ENCODE data around the gene SLC39A12. TPM values are rescaled to one million over a fixed set of nuclear protein-coding genes. Genes with fewer than 3 reads are reported as not detected.

The SLC39A12 gene
- total and polyA plus RNA-seq, 10 of the 15 experiments (the other 5 are each of a cell fraction or from before 2014, with no cell fraction given) = 0.47 to 1.5 (median 0.68) TPM; not detected in 1

DNA sequence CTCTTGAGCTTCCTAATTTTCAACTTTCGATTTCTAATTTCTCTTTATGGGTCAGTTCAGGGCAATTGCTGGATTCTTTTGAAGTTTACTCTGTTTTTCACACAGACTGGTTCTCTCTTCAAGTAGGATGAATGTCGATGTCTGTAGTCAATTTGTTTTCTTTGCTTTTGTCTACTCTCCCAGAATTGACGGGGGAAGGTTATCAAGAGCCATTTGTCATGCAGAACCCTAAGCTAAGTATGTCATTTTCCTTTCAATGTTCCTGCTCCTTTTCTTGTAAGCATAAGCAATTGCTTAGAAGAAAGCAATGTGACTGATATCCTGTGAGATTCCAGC is 53.7 kb downstream of the SLC39A12 start:
- TF ChIP-seq GABPA (IDR thresholded peaks at IDR 0.05; ENCODE audit: low read depth) (no peak), SMAD1 (IDR thresholded peaks at IDR 0.05; ENCODE audit: low read depth, partially characterized antibody) (no peak), HDAC2 (IDR thresholded peaks at IDR 0.05) (no peak), ZNF274 (IDR thresholded peaks at IDR 0.05; ENCODE audit: insufficient read depth, insufficient read length) (no peak), EED (IDR thresholded peaks at IDR 0.05; ENCODE audit: low read depth) (no peak), CHD1 (IDR thresholded peaks at IDR 0.05; ENCODE audit: low read depth, low read length) (no peak), ZNF24 (IDR thresholded peaks at IDR 0.05) (no peak), SIX5 (IDR thresholded peaks at IDR 0.05; ENCODE audit: low read depth, low read length, severe bottlenecking) (no peak), FOXK2 (IDR thresholded peaks at IDR 0.05) (no peak), RBBP5 (conservative IDR thresholded peaks at IDR 0.05) (no peak), YBX1 (IDR thresholded peaks at IDR 0.05) (no peak)
- TF ChIP-seq, protein P1, sequence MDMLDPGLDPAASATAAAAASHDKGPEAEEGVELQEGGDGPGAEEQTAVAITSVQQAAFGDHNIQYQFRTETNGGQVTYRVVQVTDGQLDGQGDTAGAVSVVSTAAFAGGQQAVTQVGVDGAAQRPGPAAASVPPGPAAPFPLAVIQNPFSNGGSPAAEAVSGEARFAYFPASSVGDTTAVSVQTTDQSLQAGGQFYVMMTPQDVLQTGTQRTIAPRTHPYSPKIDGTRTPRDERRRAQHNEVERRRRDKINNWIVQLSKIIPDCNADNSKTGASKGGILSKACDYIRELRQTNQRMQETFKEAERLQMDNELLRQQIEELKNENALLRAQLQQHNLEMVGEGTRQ (IDR thresholded peaks at IDR 0.05; ENCODE audit: borderline replicate concordance, low read depth, low read length) = no peak
- TF ChIP-seq, protein P2, sequence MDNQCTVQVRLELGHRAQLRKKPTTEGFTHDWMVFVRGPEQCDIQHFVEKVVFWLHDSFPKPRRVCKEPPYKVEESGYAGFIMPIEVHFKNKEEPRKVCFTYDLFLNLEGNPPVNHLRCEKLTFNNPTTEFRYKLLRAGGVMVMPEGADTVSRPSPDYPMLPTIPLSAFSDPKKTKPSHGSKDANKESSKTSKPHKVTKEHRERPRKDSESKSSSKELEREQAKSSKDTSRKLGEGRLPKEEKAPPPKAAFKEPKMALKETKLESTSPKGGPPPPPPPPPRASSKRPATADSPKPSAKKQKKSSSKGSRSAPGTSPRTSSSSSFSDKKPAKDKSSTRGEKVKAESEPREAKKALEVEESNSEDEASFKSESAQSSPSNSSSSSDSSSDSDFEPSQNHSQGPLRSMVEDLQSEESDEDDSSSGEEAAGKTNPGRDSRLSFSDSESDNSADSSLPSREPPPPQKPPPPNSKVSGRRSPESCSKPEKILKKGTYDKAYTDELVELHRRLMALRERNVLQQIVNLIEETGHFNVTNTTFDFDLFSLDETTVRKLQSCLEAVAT (IDR thresholded peaks at IDR 0.05) = no peak
- TF ChIP-seq, protein P3, sequence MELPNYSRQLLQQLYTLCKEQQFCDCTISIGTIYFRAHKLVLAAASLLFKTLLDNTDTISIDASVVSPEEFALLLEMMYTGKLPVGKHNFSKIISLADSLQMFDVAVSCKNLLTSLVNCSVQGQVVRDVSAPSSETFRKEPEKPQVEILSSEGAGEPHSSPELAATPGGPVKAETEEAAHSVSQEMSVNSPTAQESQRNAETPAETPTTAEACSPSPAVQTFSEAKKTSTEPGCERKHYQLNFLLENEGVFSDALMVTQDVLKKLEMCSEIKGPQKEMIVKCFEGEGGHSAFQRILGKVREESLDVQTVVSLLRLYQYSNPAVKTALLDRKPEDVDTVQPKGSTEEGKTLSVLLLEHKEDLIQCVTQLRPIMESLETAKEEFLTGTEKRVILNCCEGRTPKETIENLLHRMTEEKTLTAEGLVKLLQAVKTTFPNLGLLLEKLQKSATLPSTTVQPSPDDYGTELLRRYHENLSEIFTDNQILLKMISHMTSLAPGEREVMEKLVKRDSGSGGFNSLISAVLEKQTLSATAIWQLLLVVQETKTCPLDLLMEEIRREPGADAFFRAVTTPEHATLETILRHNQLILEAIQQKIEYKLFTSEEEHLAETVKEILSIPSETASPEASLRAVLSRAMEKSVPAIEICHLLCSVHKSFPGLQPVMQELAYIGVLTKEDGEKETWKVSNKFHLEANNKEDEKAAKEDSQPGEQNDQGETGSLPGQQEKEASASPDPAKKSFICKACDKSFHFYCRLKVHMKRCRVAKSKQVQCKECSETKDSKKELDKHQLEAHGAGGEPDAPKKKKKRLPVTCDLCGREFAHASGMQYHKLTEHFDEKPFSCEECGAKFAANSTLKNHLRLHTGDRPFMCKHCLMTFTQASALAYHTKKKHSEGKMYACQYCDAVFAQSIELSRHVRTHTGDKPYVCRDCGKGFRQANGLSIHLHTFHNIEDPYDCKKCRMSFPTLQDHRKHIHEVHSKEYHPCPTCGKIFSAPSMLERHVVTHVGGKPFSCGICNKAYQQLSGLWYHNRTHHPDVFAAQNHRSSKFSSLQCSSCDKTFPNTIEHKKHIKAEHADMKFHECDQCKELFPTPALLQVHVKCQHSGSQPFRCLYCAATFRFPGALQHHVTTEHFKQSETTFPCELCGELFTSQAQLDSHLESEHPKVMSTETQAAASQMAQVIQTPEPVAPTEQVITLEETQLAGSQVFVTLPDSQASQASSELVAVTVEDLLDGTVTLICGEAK (IDR thresholded peaks at IDR 0.05; ENCODE audit: borderline replicate concordance) = no peak
- POLR2A ChIA-PET = no interaction called here
- Histone ChIP-seq H3K27me3 (replicated peaks in 1 of 2; ENCODE audit: control insufficient read depth in 2 of 2, insufficient read depth in 2 of 2, low read length in 1 of 2) (no peaks in the 10 kb centered on the region), H3K27ac (ENCODE audit: control insufficient read depth, insufficient read depth) (no peak overlapping the region), H4K20me1 (ENCODE audit: control insufficient read depth, insufficient read depth) (no peaks in the 10 kb centered on the region), H2AFZ (ENCODE audit: control insufficient read depth, low read depth, low read length) (no peak overlapping the region), H3K4me2 (ENCODE audit: control insufficient read depth, insufficient read depth) (no peak overlapping the region), H3K36me3 (ENCODE audit: control insufficient read depth in 2 of 2, insufficient read depth in 2 of 2, low read length in 1 of 2) (no peaks in the 10 kb centered on the region), H3K4me3 (no peak overlapping the region), H3K9ac (ENCODE audit: control insufficient read depth, insufficient read depth, low read length) (no peak overlapping the region), H3K4me1 (ENCODE audit: control insufficient read depth, insufficient read depth, low read length) (no peaks in the 10 kb centered on the region), H3K9me3 (replicated peaks; ENCODE audit: control insufficient read depth, insufficient read depth, low read length) (no peaks in the 10 kb centered on the region), H3K79me2 (ENCODE audit: control insufficient read depth, insufficient read depth, low read length) (no peaks in the 10 kb centered on the region)
- 26% methylated on average over 3 of the region's 3 CpGs for WGBS (ENCODE audit: insufficient coverage, insufficient replicate concordance, low lambda C conversion rate, missing lambda C conversion rate)
- ATAC-seq (no peak), DNase-seq (ENCODE audit: low read depth, low spot score) (no peak), FAIRE-seq (no peak)
- intact Hi-C loops (cut with micrococcal nuclease; ENCODE audit: unreplicated experiment) = no loop called here
- RAD21 ChIA-PET (ENCODE audit: unreplicated experiment) = no interaction called here
- no TSS peak for BruUV-seq (replicated peaks)
- in situ Hi-C loops (cut with MboI) = no loop called here
- CTCF ChIA-PET = no interaction called here
- SMC1A ChIA-PET (ENCODE audit: uncharacterized antibody, unreplicated experiment) = interaction anchor here (0.6 to 1.0 kb wide), 2 partner anchors 95 to 359 kb away, joined by 3 read pairs; no protein-coding TSS in a partner anchor
